GM19351 (cell line): ENCODE data around the gene ST3GAL5.
"Not testable (repeated sequence)": the region's sequence is repeated elsewhere in the genome, so short reads cannot be mapped to it uniquely, and the experiment has no call there.

Experiments
- ATAC-seq: cut with Tn5 transposase; IDR thresholded peaks from one replicate; pipeline ENCODE4 v1.9.1; 2021; ENCODE audit warnings: mild to moderate bottlenecking, moderate library complexity; ENCODE audit not compliant: unreplicated experiment

Gene ST3GAL5

DNA sequence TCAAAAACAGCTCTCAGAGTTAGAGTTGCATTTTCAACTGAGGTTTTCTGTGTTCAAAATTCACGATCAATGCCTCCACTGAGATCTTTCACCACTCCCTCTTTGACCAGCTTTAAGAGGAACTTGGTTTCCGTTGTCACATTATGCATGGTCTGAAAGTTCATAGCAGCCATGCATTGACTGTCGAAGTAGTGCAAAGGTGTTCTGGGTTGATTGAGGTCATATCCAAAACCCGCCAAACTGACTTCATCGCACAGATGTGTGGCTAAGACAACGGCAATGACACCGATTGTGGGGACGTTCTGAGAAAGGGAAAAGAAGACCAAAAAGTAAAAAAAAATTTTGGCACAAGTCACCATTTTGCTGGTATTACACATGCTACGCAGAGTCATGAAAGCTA is 48.7 kb downstream of the ST3GAL5 start:
- no peak for ATAC-seq

DNA sequence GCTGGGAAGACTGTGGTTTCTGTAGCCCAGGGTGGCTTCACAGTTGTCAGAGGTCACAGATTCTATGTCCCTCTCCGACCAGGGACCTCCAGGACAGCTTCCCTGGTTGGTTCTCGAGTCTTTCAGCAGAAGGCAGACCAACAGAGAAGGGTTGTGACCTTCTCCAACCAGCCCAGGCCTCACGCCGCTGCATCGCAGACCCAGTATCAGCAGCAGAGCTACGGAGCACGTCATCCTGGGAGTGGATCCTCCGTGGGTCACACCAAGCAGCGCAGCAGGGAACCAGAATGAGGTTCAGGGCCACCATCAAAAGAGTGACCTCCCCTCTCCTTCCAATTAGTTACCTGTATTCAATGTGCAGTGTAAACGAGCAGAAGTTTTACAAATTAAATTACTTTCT is 49.3 kb downstream of the ST3GAL5 start:
- no peak for ATAC-seq

DNA sequence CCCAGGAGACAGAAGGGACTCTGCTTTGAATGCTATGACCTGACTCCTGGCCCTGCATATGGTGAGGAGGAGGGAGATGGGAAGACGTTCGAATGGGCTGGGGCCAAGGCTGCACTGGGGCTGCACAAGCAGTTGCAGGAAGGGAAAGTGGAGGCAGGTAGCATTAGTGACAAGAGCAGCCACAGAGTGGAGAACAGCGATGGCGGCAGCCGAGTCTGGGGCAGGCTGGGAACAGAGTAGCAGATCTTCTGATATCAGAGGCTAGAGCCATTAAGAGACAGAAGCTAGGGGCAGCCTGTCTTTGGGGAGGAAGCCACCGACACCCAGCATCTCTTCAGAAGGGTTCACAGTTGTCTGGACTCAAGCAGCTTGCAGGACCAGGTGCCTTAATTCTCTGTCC is 50.1 kb downstream of the ST3GAL5 start:
- ATAC-seq, result no peak

DNA sequence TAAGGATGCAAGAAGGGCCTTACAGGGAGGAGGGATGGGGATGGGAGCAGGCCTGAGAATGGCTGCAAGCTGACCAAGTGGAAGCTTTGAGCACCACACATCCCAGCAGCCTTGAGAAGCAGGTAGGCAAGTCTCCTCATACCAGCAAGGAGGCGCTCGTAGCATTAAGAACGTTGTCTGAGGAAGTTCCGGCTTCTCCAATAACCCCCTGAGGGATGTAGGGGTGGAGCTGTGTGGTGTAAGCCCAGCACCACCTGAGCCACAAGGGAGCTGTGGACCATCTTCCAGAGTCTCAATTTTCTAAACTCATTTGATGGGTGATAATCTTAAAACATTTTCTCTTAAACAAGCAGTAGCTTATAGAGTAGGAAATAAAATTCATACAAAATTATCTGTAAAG is 50.6 kb downstream of the ST3GAL5 start:
- ATAC-seq, result no peak

DNA sequence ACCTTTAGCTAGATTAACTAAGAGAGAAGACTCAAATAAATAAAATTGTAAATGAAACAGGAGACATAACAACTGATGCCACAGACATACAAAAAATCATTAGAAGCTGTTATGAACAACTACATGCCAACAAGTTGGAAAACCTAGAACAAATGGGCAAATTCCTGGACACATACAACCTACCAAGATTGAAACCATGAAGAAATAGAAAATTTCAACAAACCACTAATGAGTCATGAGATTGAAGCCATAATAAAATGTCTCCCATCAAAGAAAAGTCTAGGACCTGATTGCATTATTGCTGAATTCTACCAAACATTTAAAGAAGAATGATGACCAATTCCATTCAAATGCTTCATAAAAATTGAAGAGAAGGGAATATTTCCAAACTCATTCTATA is 54.3 kb downstream of the ST3GAL5 start:
- ATAC-seq, result no peak

DNA sequence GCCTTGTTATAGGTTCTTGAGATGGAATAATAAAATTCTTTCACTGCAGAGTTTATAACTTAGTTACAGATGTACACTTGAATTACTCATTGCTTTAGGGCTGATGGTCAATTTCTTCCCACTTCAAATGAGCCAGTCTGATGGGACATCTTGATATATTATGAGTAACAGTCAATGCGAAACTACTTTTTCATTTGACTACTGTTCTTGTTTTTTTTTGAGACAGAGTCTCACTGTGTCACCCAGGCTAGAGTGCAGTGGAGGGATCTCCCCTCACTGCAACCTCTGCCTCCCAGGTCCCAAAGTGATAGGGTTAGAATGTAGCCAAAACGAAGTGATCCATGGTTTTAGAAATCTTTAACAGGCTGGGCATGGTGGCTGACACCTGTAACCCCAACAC is 57.1 kb downstream of the ST3GAL5 start:
- ATAC-seq, result no peak

DNA sequence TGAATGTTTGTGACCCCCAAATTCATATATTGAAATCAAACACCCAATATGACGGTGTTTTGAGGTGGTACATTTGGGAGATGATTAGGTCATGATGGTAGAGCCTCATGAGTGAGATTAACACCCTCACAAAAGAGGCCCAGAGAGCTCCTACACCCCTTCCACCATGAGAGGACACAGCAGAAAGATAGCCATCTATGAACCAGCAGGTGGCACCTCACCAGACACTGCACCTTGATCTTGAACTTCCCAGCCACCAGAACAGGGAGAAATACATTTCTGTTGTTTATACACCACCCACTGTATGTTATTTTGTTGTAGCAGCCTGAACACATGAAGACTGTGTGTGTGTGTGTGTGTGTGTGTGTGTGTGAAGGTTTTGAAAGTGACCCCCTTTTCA is 58.1 kb downstream of the ST3GAL5 start:
- ATAC-seq, result no peak

DNA sequence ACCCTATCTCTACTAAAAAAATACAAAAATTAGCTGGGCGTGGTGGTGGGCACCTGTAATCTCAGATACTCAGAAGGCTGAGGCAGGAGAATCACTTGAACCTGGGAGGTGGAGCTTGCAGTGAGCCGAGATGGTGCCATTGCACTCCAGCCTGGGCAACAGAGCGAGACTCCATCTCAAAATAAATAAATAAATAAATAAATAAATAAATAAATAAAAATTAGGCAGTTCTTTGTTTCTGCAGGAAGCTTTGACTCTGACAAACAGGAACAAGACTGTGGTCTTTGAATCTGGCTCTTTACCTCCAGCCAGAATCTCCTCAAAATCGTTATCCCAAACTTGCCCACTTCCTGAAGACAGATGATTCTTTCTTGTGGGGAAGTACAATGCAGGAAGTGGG is 59.4 kb downstream of the ST3GAL5 start:
- not testable (repeated sequence) for ATAC-seq

DNA sequence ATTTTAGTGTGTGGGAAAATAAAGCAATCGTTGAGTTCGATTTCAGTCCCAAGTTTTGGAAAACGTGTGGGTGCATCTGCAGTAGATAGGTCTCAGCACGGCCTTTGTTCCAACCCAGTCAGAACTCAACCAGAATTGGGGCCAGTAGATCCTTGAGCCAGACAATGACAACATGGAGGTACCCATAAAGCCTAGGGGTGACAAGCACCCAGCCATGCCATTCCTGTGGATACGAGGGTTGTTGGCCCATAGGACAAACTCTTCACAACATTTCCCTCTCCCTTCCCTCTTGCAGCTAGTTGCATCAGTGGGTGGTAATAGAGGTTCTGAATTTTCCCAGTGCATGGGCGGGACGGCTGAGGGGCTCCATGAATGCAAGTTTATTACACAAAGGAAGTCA is 60.1 kb downstream of the ST3GAL5 start:
- no peak for ATAC-seq

DNA sequence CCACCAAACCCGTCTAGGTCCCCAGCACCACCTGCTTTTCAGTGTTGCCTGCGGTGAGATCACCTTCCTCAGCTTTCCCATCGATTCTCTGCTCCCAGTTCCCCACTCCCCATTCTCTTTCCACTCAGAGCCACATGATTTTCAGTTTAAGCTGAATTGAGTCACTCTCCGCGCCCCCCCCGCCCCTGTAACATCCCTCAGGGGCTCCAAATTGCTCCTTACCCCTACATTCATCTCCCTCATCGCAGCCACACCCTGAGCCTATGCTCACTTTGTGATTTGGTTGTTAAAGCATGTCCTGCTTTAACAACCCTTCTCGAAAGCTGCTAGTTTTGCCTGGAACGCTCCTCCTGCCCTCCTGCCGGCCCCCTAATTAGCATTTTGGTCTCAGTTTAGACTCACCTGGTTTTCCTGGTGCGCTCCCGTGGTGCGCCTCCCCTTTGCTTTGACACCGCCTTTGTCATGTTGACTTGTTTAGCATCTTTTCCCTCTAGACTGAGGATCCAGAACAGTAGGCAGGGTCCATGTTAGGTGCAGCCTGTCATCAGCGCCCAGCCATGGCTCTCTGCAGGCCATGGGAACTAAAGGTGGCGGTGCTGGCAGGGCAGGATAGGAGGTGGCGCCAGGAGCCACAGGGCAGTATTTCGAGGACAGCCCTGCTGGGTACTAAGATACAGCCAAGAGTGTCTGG is 60.8 kb downstream of the ST3GAL5 start:
- ATAC-seq, result no peak

DNA sequence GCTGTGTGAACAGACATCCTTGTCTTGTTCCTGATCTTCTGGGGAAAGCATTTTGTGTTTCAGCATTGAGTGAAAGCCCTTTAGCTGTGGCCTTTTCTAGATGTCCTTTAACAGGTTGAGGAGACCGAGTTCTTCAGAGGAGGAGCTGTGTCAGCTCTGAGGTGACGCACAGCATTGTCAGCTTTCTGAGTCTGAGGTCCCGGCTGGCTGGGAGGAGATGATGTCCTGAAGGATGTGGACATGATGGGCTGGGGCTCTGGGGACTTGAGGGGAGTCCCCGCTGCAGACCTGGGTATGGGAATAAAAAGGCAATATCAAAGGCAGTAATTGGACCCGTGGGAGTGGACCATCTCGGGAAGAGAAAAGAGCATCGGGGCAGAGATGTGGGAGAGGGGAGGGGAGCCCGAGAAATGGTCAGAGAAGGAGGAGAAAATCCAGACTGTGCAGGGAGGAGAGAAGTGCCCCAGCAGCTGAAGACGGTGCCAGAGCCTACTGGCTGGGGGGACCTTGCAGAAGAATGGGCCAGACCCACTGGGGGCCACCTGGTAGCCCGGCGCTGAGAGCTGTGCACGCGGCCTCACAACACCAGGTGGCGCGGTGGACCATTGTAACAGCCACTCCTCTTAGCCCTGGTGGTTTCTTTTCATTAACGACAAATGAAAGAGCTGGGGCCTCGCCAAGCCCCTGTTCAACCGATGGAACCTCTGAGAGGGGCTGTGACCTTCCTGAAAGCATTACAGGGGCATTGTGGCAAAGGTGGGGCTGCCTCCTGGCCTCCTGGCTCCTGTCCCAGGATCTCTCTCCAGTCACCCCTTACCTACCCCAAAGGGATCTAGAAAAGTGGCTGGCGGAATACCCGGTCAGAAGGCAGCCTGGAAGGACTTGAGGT is 61.6 kb downstream of the ST3GAL5 start:
- ATAC-seq, result peak; percentile 67

DNA sequence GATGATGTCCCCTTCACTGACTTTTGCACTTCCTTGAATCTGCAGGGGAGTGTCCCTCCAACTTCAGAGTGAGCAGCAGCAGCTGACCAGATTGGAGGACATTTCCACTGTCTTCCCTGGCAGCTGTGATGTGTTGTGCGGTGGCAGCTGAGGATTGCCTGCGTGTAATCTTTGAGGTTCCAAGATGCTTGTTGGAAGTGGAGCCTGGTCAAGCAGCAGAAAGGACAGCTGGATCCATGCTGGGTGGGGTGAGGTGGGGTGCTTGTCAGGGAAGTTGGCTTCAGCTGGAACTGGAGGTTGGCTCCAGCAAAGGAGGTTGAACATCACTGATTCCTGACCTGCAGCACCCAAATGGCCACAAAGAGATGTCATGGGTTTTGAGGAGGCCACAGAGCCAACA is 64.8 kb downstream of the ST3GAL5 start:
- ATAC-seq, result no peak

DNA sequence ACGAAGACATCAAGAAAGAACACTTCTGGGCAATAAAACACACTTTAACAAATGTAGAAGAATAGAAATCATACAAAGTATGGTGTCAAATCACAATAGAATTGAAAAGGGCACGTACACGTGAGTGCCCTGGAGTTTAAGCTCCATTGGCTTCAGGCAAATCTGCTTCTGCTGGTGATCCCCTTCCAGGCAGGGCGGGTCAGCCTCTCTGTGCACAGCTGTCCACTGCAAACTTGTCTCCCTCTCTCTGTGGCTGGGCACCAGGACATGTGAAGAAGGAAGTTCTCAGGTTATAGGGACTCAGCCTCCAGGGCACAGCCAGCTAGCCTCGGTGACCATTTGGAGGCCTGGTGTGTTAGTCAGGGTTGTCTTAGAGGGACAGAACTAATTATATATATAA is 66.0 kb downstream of the ST3GAL5 start:
- no peak for ATAC-seq

DNA sequence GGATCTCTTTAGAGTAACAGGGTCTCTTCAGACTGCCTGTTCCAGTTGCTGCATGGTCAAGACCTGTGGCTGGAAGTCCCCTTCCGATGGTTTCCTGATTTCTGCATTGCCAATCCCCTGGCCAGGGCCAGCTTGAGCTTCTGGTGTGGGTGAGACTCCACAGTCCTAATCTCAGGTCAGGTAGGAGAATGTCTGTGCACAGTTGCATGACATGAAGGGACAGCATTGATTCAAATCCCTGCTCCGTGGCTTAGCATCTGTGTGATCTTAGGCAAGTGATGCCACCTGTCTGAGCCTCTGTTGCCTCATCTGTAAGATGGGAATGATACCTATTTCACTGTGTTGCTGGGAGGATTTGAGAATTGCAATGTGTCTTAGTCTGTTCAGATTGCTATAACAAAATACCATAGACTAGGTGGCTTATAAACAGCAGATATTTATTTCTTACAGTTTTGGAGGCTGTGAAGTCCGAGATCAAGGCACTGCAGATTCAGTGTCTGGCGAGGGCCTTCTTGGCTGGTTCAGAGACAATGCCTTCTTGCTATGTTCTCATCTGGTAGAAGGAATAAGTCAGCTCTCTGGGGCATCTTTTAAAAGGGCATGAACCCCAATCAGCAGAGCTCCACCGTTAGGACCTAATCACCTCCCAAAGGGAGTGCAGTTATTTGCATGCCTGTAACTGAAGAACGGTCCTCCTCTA is 68.8 kb downstream of the ST3GAL5 start:
- ATAC-seq, result no peak

DNA sequence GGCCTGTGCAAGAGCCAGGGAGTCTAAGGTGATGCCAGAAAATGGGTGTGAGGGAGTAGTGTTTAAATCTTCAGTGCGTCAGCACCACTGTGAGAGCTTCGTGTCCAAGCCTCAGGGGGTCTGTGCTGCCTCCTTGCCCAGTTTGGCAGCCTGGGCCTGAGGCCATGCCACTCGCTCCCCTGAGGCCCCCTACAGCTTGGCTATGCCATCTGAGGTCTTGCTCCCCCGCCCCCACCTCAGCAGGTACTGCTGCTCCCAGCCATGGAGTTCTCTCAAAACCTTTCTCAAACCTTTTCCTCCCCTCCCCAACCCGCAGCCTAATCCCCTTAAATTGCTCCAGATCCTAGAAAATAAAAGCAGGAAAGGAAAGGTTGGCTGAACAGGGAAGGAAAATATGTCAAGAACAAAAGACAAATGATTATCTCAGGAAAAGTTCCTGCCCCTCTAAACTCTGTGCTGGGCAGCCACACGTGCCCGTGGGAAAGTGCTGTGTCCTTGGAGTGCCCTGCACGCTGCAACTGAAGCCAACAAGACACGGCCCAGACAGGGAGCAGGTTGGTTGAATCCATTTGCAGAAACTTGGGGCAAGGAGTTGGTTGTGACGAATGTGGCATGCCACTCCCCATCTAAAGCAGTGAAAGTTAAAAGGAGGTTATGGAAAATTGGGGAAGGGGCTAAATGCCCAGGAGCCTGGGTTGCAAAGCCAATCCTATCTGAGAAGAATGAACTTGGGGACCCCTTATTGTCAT is 73.8 kb downstream of the ST3GAL5 start:
- no peak for ATAC-seq

DNA sequence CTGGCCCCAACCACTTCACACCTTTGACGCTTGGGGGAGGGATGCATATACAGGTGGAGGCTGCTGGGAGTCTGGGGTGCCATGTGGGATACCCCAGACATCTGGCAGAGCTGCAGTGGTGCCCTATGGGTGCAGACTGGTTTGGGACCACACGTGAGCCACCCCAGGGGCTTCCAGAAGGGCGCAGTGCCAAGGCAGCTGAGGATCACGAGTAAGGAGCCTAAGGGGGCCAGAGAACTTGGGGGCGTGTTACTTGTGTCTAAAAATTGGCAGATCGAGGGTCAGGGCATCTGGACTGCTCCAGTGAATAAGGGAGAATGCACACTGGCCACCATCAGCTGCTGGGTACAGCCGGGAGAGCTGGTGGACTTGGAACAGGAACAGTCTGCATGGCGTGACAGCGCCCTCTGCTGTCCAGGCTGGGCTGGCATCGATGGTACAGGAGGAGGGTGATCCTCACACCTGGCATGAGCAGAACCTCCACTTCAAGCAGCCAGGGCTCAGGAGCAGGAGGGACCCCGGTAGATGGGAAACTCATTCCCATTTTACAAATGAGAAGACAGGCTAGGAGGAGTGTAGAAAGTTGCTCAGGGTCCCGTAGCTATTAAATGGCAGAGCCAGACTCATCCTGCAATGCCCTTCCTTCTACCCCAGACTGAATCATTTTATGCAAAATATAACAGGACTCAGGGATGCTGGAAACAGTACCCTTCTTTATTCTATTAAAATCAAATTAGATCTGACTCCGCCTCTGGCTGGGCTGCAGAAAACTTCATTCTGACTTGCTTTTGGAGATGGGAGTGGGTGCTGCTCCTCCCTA is 74.6 kb downstream of the ST3GAL5 start:
- ATAC-seq, result no peak

DNA sequence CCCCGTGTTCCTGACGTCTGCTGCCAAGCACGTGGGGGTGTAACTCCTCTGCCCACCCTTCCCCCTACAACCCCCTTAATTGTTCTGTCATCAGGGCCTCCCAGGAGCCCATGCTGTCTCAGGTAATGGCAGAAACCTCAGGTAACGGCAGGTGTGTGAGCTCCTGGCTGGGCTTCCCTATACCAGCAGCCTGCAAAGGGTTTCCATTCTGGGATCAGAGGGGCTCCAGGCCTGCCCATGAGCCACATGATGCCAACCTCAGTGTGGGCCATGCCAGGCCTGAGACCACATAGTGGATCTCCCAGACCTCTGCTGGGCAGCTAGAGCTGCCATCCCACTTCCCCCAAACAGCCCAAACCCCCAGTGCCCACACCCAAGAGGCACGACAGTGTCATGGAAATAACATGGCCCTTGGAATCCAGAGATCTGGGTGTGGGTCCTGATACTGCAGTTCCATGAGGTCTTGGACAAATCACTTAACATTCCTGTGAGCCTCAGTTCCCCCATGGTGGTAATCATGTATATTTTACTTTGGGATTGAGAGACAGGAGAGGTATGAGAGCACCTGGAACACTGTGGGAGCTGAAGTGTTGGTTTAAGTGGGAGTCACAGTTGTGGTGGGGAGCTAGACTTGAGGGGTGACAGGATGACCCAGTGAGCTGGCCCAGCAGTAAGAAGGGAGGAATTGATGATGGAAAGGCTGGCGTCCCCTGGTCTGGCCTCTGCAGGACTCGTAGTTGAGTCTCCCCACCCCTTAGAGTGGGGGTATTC is 75.4 kb downstream of the ST3GAL5 start:
- ATAC-seq, result no peak

DNA sequence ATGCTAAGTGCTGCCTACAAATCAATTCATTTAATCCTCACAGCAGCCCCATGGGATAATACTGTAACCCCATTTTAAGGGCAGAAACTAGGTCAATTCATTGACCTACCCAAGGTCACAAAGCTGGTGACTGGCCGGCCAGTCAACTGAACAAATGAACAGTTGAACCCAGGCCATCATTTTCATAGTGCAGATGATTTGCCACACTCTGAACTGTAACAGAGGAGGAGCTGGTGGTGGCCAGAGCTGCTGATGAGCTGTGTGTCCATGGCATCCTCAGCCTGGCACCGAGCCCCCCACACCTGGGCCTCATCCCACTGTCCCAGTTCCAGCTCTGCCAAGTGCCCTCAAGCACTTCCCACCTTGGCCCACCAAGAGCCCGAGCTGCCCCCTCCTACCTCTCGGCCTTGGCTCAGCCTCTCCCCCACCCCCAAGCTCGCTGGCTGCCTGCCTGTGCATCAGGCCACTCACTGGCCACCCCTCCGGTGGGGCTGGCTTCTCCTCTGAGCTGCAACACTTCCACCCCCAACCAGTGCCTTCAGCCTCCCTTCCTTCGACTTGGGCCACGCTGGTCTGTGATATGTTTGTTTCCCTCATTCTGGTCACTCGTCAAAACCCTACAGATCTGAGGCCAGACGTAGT is 76.6 kb downstream of the ST3GAL5 start:
- no peak for ATAC-seq
